Measurements from ENCODE around the gene TRIM32.

Gene TRIM32

DNA sequence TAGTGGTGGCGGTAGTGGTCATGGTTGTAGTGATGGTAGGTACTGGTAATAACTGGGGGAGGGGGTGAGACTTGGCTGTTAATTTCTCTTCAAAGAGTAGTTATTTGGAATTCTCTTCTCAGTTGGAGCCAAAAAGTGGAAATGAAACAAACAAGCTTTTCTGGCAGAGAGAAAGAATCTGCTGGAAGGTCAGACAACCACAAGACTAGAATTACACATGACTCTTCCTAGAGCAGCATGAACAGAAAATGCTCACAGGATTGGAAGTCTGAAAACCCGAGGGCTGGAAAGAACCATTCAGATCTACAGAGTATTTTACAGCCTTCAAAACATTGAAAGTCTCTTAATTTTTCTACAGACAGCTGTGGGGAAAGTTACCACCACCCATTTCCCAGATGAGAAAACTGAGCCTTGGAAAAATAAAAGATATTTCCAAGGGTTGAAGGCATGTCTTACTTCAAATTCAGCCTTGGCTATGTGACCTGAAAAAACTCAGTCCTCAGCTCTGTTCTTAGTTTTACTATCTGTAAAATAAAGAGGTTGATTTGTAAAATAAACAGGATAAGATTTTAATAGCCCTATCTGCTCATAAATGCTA, 42.9 kb upstream of the TRIM32 start:
- peak overlapping the region in 1 of 2 experiments; percentile 10 for H3K4me3 ChIP-seq (ENCODE audit: insufficient read depth in 1 of 2, low read depth in 1 of 2, low read length in 2 of 2)
- peak overlapping the region; percentile 21 for H3K9ac ChIP-seq (ENCODE audit: low read length)
- H3K23ac ChIP-seq (ENCODE audit: low read length in 2 of 2), result no peak overlapping the region
- no peak overlapping the region for H4K8ac ChIP-seq (ENCODE audit: low read length)
- no peak overlapping the region for H3K4me2 ChIP-seq (ENCODE audit: low read length, poor library complexity, severe bottlenecking)
- H2BK5ac ChIP-seq (ENCODE audit: low read depth, low read length, poor library complexity, severe bottlenecking), result no peak overlapping the region
- H3K27me3 ChIP-seq (ENCODE audit: control insufficient read depth in 1 of 2, insufficient read depth in 1 of 2, low read length in 2 of 2), result no peaks in the 10 kb centered on the region
- H2BK15ac ChIP-seq (ENCODE audit: low read depth, poor library complexity, severe bottlenecking), result no peak overlapping the region
- H4K91ac ChIP-seq (ENCODE audit: low read length), result no peak overlapping the region
- no peak overlapping the region for H2BK120ac ChIP-seq (ENCODE audit: low read depth, low read length)
- no peak overlapping the region for H3K4ac ChIP-seq (ENCODE audit: low read depth in 1 of 2, low read length in 2 of 2)
- no peaks in the 10 kb centered on the region for H3K79me1 ChIP-seq (replicated peaks; ENCODE audit: low read length, poor library complexity, severe bottlenecking)
- H2AK5ac ChIP-seq (ENCODE audit: low read length, severe bottlenecking), result no peak overlapping the region
- H3K14ac ChIP-seq (ENCODE audit: low read length in 2 of 2), result no peak overlapping the region
- peak overlapping the region in 1 of 2 experiments; percentile 59 for H2BK12ac ChIP-seq (ENCODE audit: low read length in 2 of 2)
- no peak overlapping the region for H3K27ac ChIP-seq (ENCODE audit: low read length, poor library complexity, severe bottlenecking)
- no peak overlapping the region for H2AFZ ChIP-seq (ENCODE audit: low read depth, low read length)
- H3K36me3 ChIP-seq (ENCODE audit: control insufficient read depth in 1 of 2, insufficient read depth in 2 of 2, low read depth in 1 of 2, low read length in 2 of 2), result peaks cover 0 to 2% of the 10 kb centered on the region in 2 experiments
- no peak overlapping the region for H3K18ac ChIP-seq (ENCODE audit: low read depth in 1 of 2, low read length in 2 of 2)
- peaks cover 3% of the 10 kb centered on the region for H3K4me1 ChIP-seq (ENCODE audit: control insufficient read depth, insufficient read depth, low read depth, low read length)
- DNase-seq, result no peak
- no peaks in the 10 kb centered on the region for H3K9me3 ChIP-seq (ENCODE audit: control insufficient read depth, low read length)
- WGBS, result 88% methylated on average over 2 of the region's 2 CpGs

DNA sequence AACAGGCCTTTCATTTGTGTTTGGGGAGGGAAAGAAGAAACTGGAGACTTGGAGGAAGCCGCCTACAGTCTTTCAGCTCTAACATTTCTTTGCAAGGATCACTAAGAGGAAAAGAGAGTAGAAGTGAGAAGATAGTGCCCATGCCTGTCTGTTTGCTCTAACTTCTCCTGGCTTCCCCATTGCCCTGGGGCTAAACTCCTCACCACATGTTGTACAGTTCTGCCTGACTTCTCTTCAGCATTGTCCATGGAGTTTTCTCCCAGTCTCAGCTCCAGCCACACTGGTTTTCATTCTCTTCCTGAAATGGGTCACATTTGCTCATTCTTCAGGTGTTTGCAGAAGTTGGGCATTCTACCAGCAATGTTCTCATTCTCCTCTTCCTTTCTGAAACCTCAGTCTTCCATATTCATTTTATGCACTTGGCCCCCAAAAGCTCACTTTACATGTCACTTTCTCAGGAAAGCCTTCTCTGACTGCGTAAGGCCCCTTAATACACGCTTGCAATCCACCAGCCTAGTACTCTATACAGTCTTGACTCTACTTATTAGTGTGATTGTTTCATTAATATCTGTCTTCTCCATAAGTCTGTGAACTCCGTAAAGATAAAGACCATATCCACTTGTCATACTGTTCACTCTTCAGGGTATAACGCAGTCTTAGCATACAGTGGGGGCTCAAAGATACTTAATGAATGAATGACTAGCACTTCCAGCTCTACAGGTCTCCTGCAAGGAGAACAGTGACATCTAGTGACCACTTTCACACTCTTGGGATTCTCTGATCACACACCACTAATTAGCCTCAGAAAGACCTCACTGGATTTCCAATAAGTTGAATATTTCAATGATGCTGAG, 40.2 kb upstream of the TRIM32 start:
- no peak overlapping the region for H3K4ac ChIP-seq (ENCODE audit: low read depth in 1 of 2, low read length in 2 of 2)

DNA sequence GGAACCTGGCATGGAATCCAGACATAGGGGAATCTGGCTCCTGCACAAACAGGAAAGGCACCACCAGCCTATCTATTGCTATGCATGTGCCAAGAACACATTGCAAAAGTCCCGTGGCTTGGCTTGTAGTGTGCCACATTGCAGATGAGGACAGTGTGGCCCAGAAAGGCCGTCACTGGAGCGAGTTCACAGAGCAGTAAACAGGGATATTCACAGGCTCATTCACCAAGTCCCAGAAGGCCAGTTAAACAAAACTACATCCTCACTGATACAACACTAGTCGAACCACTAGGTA, 39.6 kb upstream of the TRIM32 start:
- Histone ChIP-seq H3K79me1 (replicated peaks; ENCODE audit: low read length, poor library complexity, severe bottlenecking) (no peaks in the 10 kb centered on the region), H2BK120ac (ENCODE audit: low read depth, low read length) (no peak overlapping the region), H3K4me1 (ENCODE audit: control insufficient read depth, insufficient read depth, low read depth, low read length) (peaks cover 1% of the 10 kb centered on the region), H2AFZ (ENCODE audit: low read depth, low read length) (no peak overlapping the region), H3K23ac (ENCODE audit: low read length in 2 of 2) (no peak overlapping the region), H3K27me3 (ENCODE audit: control insufficient read depth in 1 of 2, insufficient read depth in 1 of 2, low read length in 2 of 2) (no peaks in the 10 kb centered on the region), H3K4me2 (ENCODE audit: low read length, poor library complexity, severe bottlenecking) (no peak overlapping the region), H2BK5ac (ENCODE audit: low read depth, low read length, poor library complexity, severe bottlenecking) (no peak overlapping the region), H3K27ac (ENCODE audit: low read length, poor library complexity, severe bottlenecking) (no peak overlapping the region), H2BK15ac (ENCODE audit: low read depth, poor library complexity, severe bottlenecking) (no peak overlapping the region), H3K4ac (ENCODE audit: low read depth in 1 of 2, low read length in 2 of 2) (no peak overlapping the region), H3K9me3 (ENCODE audit: control insufficient read depth, low read length) (no peaks in the 10 kb centered on the region), H4K91ac (ENCODE audit: low read length) (no peak overlapping the region), H2AK5ac (ENCODE audit: low read length, severe bottlenecking) (no peak overlapping the region), H3K9ac (ENCODE audit: low read length) (no peak overlapping the region), H3K14ac (ENCODE audit: low read length in 2 of 2) (no peak overlapping the region), H3K36me3 (ENCODE audit: control insufficient read depth in 1 of 2, insufficient read depth in 2 of 2, low read depth in 1 of 2, low read length in 2 of 2) (peaks cover 4 to 9% of the 10 kb centered on the region in 2 experiments), H2BK12ac (ENCODE audit: low read length in 2 of 2) (no peak overlapping the region), H3K18ac (ENCODE audit: low read depth in 1 of 2, low read length in 2 of 2) (no peak overlapping the region), H3K4me3 (ENCODE audit: insufficient read depth in 1 of 2, low read depth in 1 of 2, low read length in 2 of 2) (no peak overlapping the region), H4K8ac (ENCODE audit: low read length) (no peak overlapping the region)
- DNase-seq, result no peak
- 93% methylated on average over 3 of the region's 4 CpGs for WGBS

More for the DNA sequence above, 40.2 kb upstream of the TRIM32 start:
- Histone ChIP-seq H2AK5ac (ENCODE audit: low read length, severe bottlenecking) (no peak overlapping the region), H3K23ac (ENCODE audit: low read length in 2 of 2) (no peak overlapping the region), H3K4me2 (ENCODE audit: low read length, poor library complexity, severe bottlenecking) (no peak overlapping the region), H4K91ac (ENCODE audit: low read length) (no peak overlapping the region), H3K4me3 (ENCODE audit: insufficient read depth in 1 of 2, low read depth in 1 of 2, low read length in 2 of 2) (no peak overlapping the region), H4K8ac (ENCODE audit: low read length) (no peak overlapping the region), H3K79me1 (replicated peaks; ENCODE audit: low read length, poor library complexity, severe bottlenecking) (no peaks in the 10 kb centered on the region), H3K18ac (ENCODE audit: low read depth in 1 of 2, low read length in 2 of 2) (no peak overlapping the region), H2BK120ac (ENCODE audit: low read depth, low read length) (no peak overlapping the region), H3K9me3 (ENCODE audit: control insufficient read depth, low read length) (no peaks in the 10 kb centered on the region), H3K27ac (ENCODE audit: low read length, poor library complexity, severe bottlenecking) (no peak overlapping the region), H2BK15ac (ENCODE audit: low read depth, poor library complexity, severe bottlenecking) (no peak overlapping the region), H2AFZ (ENCODE audit: low read depth, low read length) (no peak overlapping the region), H2BK5ac (ENCODE audit: low read depth, low read length, poor library complexity, severe bottlenecking) (no peak overlapping the region), H2BK12ac (ENCODE audit: low read length in 2 of 2) (no peak overlapping the region), H3K36me3 (ENCODE audit: control insufficient read depth in 1 of 2, insufficient read depth in 2 of 2, low read depth in 1 of 2, low read length in 2 of 2) (peaks cover 4 to 9% of the 10 kb centered on the region in 2 experiments), H3K4me1 (ENCODE audit: control insufficient read depth, insufficient read depth, low read depth, low read length) (peaks cover 1% of the 10 kb centered on the region), H3K27me3 (ENCODE audit: control insufficient read depth in 1 of 2, insufficient read depth in 1 of 2, low read length in 2 of 2) (no peaks in the 10 kb centered on the region), H3K14ac (ENCODE audit: low read length in 2 of 2) (no peak overlapping the region), H3K9ac (ENCODE audit: low read length) (no peak overlapping the region)
- 83% methylated on average over 5 of the region's 5 CpGs for WGBS
- peak; percentile 67 for DNase-seq

DNA sequence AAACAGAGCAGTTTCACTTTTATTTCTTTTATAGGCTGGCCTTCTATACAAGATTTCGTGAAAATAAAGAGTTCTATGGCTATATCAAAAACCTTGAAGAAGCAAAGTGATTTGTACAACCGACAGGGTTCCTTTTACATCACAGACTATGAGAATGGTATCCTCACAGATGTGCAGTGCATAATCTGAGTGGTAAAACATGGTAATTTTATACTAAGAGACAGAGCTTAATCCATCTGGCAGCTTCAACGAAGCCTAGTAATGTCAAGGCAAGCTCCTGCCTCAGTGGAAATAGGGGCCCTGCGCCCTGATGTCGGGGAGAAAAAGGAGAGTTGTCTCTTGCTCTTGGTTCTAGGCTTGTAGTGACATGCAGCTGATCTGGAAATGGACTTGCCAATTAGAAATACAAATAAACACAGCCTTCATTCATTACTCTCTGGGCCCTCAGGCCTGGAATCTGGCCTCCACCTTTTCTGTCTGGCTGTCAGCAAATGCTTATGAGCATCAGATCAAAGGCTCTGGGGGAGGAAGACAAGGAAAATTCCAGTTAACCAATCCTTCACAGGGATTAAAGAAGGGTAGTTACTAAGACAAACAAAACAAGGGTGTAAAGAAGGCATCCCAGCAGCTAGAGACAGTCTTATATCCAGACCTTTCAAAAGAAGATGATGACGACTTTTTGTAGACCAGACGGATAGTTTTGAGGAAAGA, 33.6 kb upstream of the TRIM32 start:
- H3K27me3 ChIP-seq (ENCODE audit: control insufficient read depth in 1 of 2, insufficient read depth in 1 of 2, low read length in 2 of 2), result no peaks in the 10 kb centered on the region
- H4K91ac ChIP-seq (ENCODE audit: low read length), result no peak overlapping the region
- H3K14ac ChIP-seq (ENCODE audit: low read length in 2 of 2), result no peak overlapping the region
- no peak overlapping the region for H3K4me2 ChIP-seq (ENCODE audit: low read length, poor library complexity, severe bottlenecking)
- no peak overlapping the region for H2BK12ac ChIP-seq (ENCODE audit: low read length in 2 of 2)
- no peak overlapping the region for H3K4me3 ChIP-seq (ENCODE audit: insufficient read depth in 1 of 2, low read depth in 1 of 2, low read length in 2 of 2)
- no peaks in the 10 kb centered on the region for H3K4me1 ChIP-seq (ENCODE audit: control insufficient read depth, insufficient read depth, low read depth, low read length)
- no peak overlapping the region for H3K23ac ChIP-seq (ENCODE audit: low read length in 2 of 2)
- H3K79me1 ChIP-seq (replicated peaks; ENCODE audit: low read length, poor library complexity, severe bottlenecking), result peaks cover 3% of the 10 kb centered on the region
- no peaks in the 10 kb centered on the region for H3K9me3 ChIP-seq (ENCODE audit: control insufficient read depth, low read length)
- H2BK15ac ChIP-seq (ENCODE audit: low read depth, poor library complexity, severe bottlenecking), result no peak overlapping the region
- H2BK120ac ChIP-seq (ENCODE audit: low read depth, low read length), result no peak overlapping the region
- no peak overlapping the region for H2AK5ac ChIP-seq (ENCODE audit: low read length, severe bottlenecking)
- H3K9ac ChIP-seq (ENCODE audit: low read length), result no peak overlapping the region
- peaks cover 4 to 9% of the 10 kb centered on the region in 2 experiments for H3K36me3 ChIP-seq (ENCODE audit: control insufficient read depth in 1 of 2, insufficient read depth in 2 of 2, low read depth in 1 of 2, low read length in 2 of 2)
- WGBS, result 88% methylated on average over 7 of the region's 7 CpGs
- no peak overlapping the region for H2BK5ac ChIP-seq (ENCODE audit: low read depth, low read length, poor library complexity, severe bottlenecking)
- H3K4ac ChIP-seq (ENCODE audit: low read depth in 1 of 2, low read length in 2 of 2), result no peak overlapping the region
- no peak for DNase-seq
- H3K27ac ChIP-seq (ENCODE audit: low read length, poor library complexity, severe bottlenecking), result no peak overlapping the region
- no peak overlapping the region for H3K18ac ChIP-seq (ENCODE audit: low read depth in 1 of 2, low read length in 2 of 2)
- H4K8ac ChIP-seq (ENCODE audit: low read length), result no peak overlapping the region
- no peak overlapping the region for H2AFZ ChIP-seq (ENCODE audit: low read depth, low read length)
